Ovary (tissue), 9 donors: ENCODE results near the gene CC2D1A. TPM values are rescaled to one million over a fixed set of nuclear protein-coding genes. Genes with fewer than 3 reads are reported as not detected.

ENCODE experiments used
- DNase-seq, 5 donors: peaks; one replicate each; pipeline ENCODE4 v3.0.0-alpha.2; 2019 to 2020
- H3K27ac ChIP-seq, 2 donors: fragments of 200-600 bp; one replicate each; pipeline versions ENCODE4 v1.5.1 to v1.8.0; 2019 to 2022
- H3K27me3 ChIP-seq: fragments of 200-600 bp; one replicate; pipeline ENCODE4 v1.8.0; 2022
- H3K36me3 ChIP-seq: fragments of 200-600 bp; sonication (generic); one replicate; pipeline ENCODE4 v1.5.1; 2019
- H3K4me1 ChIP-seq: one replicate; pipeline ENCODE4 v1.8.1; 2013; ENCODE audit warnings: mild to moderate bottlenecking, moderate library complexity; ENCODE audit not compliant: insufficient read depth
- H3K4me3 ChIP-seq: fragments of 200-600 bp; sonication (generic); one replicate; pipeline ENCODE4 v1.5.1; 2017
- H3K9me3 ChIP-seq, 2 donors: fragments of 200-600 bp in 1 of 2; sonication (generic) in 1 of 2; one replicate each; pipeline versions ENCODE4 v1.5.1 to v1.8.1; 2013 to 2019; ENCODE audit warnings: mild to moderate bottlenecking in 1 of 2, moderate library complexity in 1 of 2
- CTCF ChIP-seq, 3 donors: fragments of 450-650 bp in 2 of 3; fragments of 200-600 bp in 1 of 3; IDR thresholded peaks; one replicate each; pipeline versions ENCODE4 v1.5.1 to v1.8.0; 2016 to 2022; ENCODE audit warnings: antibody characterized with exemption in 3 of 3, mild to moderate bottlenecking in 1 of 3
- EP300 ChIP-seq: sonication (generic); formaldehyde crosslinking; IDR thresholded peaks from one replicate; pipeline ENCODE4 v1.6.1; 2017; ENCODE audit warnings: antibody characterized with exemption
- POLR2A ChIP-seq: fragments of 450-650 bp; IDR thresholded peaks from one replicate; pipeline ENCODE4 v1.6.1; 2017; ENCODE audit warnings: antibody characterized with exemption, mild to moderate bottlenecking, moderate library complexity
- WGBS, 3 donors: extraction: QIAGEN DNeasy Blood & Tissue Kit in 1 of 3; methylation state at CpG; one replicate each; pipeline versions ENCODE4 v1.1.5 to v1.1.7; 2013 to 2017; 5-methylcytosine and 5-hydroxymethylcytosine counted together
- intact Hi-C, 4 donors: fragments of 100-400 bp; cut with DNase I; formaldehyde crosslinking; loops; one replicate each; pipeline versions ENCODE4 v1.11.0 to v1.15.1; 2022 to 2023
- polyA plus RNA-seq, 2 donors: library from polyadenylated mRNA; stranded (reverse); fragments of 200-250 nt in 1 of 2; fragments of 350-450 nt in 1 of 2; fragmentation: Illumina TruSeq in 1 of 2; extraction: RNeasy Lipid Tissue Mini Kit (QIAGEN cat#74804) in 1 of 2; gene quantifications; one replicate each; pipeline ENCODE4 v1.2.3, GENCODE V29; 2013 to 2014
- total RNA-seq, 7 donors: library from RNA; depleted of rRNA in 2 of 7; stranded (reverse); fragments of >200 nt in 2 of 7; fragmentation: NEBNext Ultra II Directional in 3 of 7; extraction: Animal tissue kit (Norgen Biotek cat#: 25700) in 3 of 7; gene quantifications; one replicate each; pipeline versions ENCODE4 v1.1.0 to v1.2.4, GENCODE V29; 2016 to 2023
- donor health status: DM: no; HTN: no; CAD: no; lungs with moderate emphysema.
- donor health status: DM: no; HTN: no; CAD: no.
- donor health status: Bipolar disorder and iron deficiency.
- donor health status: DM: yes; HTN: yes; CAD: no.
- donor health status: DM: no; HTN: no; CAD: no.
- donor health status: DM: yes; HTN: yes; CAD: no.

Gene CC2D1A
- total and polyA plus RNA-seq, 9 donors, result 13.1 to 38.1 (median 29.6) TPM

GRCh38 chr19:13959141-13959961 lies 53.4 kb downstream of the CC2D1A start:
- no peak overlapping the region for H3K27ac ChIP-seq
- no peaks in the 10 kb centered on the region for H3K9me3 ChIP-seq
- intact Hi-C loops, result no loop called here
- WGBS, 3 donors, result 81 to 85% (median 84%) methylated on average over 41 of the region's 41 CpGs
- H3K4me3 ChIP-seq, result no peak overlapping the region
- no peaks in the 10 kb centered on the region for H3K36me3 ChIP-seq
- H3K4me1 ChIP-seq, result no peaks in the 10 kb centered on the region
- H3K27me3 ChIP-seq, result no peaks in the 10 kb centered on the region
- no peak for DNase-seq
- TF ChIP-seq EP300 (no peak), POLR2A (no peak), CTCF (IDR thresholded peaks at IDR 0.05) (no peak)

GRCh38 chr19:13959962-13960862 lies 54.2 kb downstream of the CC2D1A start:
- H3K4me3 ChIP-seq, result no peak overlapping the region
- no peak overlapping the region for H3K27ac ChIP-seq
- H3K4me1 ChIP-seq, result no peaks in the 10 kb centered on the region
- no peaks in the 10 kb centered on the region for H3K36me3 ChIP-seq
- no peaks in the 10 kb centered on the region for H3K9me3 ChIP-seq
- intact Hi-C loops, result no loop called here
- WGBS, 3 donors, result 82 to 88% (median 86%) methylated on average over 27 of the region's 27 CpGs
- TF ChIP-seq CTCF (IDR thresholded peaks at IDR 0.05) (no peak), EP300 (no peak), POLR2A (no peak)
- no peak for DNase-seq
- no peaks in the 10 kb centered on the region for H3K27me3 ChIP-seq

GRCh38 chr19:13960863-13961784 lies 55.1 kb downstream of the CC2D1A start:
- H3K9me3 ChIP-seq, result no peaks in the 10 kb centered on the region
- intact Hi-C loops, result no loop called here
- no peak overlapping the region for H3K27ac ChIP-seq
- no peak overlapping the region for H3K4me3 ChIP-seq
- 86 to 89% (median 87%) methylated on average over 38 to 39 of the region's 39 CpGs for WGBS, 3 donors
- no peak for TF ChIP-seq EP300
- no peak for TF ChIP-seq CTCF (IDR thresholded peaks at IDR 0.05)
- TF ChIP-seq POLR2A, result no peak
- H3K27me3 ChIP-seq, result no peaks in the 10 kb centered on the region
- H3K4me1 ChIP-seq, result no peaks in the 10 kb centered on the region
- no peak for DNase-seq
- no peaks in the 10 kb centered on the region for H3K36me3 ChIP-seq
